ENCODE measurements around the gene HOXB2.

DNA sequence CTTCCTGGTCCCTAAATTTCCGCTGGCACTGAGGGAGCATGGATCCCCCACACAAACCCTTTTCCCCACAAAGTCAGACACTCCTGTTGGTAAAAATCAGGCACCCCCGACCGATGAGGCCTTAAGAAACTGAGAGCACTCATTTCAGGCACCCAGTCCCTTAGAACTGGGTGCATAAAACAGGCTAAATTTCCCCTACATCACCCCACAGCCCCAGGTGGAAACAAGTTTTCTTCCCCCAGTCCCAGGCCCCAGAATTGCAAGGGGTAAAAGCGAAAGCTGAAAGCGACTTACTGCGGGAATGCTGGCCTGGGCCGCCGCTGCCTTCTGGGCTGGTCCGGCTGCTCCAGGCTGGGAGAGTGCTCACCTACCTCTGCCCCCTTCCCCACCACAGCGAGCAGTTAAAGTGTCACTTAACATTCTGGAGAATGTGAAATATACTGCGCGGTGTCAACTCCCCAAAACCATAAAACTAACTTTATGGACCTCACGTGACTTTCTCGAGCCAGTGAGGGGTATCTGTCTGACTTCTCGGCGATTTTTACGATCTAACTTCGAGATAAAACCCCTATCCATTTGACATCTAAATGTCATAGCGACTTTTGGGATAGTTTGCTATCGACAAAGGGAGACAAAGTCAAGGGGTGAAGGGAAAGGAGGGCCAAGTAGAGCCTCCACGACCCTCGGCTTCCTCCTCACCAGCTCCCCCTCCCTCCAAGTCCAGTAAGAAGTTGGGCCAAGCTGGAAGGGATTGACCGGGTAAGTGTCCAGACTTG, 45.1 kb upstream of the HOXB2 start, which contains the start of gene HOXB3:
- TF ChIP-seq, protein P1, sequence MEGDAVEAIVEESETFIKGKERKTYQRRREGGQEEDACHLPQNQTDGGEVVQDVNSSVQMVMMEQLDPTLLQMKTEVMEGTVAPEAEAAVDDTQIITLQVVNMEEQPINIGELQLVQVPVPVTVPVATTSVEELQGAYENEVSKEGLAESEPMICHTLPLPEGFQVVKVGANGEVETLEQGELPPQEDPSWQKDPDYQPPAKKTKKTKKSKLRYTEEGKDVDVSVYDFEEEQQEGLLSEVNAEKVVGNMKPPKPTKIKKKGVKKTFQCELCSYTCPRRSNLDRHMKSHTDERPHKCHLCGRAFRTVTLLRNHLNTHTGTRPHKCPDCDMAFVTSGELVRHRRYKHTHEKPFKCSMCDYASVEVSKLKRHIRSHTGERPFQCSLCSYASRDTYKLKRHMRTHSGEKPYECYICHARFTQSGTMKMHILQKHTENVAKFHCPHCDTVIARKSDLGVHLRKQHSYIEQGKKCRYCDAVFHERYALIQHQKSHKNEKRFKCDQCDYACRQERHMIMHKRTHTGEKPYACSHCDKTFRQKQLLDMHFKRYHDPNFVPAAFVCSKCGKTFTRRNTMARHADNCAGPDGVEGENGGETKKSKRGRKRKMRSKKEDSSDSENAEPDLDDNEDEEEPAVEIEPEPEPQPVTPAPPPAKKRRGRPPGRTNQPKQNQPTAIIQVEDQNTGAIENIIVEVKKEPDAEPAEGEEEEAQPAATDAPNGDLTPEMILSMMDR (conservative IDR thresholded peaks at IDR 0.05; ENCODE audit: low read length), result no peak
- TF ChIP-seq EZH2phosphoT487 (IDR thresholded peaks at IDR 0.05; ENCODE audit: borderline replicate concordance), result no peak
